Testis (tissue), 2 donors: ENCODE measurements around the gene KRT10.

Experiments used
- CTCF ChIP-seq, 3 experiments: fragments of 450-650 bp in 2 of 3; fragments of 200-600 bp in 1 of 3; sonication (generic) in 1 of 3; IDR thresholded peaks; one replicate each; pipeline ENCODE4 v1.5.1; 2016 to 2019; ENCODE audit warnings: antibody characterized with exemption in 3 of 3, mild to moderate bottlenecking in 2 of 3, moderate library complexity in 1 of 3
- POLR2A ChIP-seq: fragments of 450-650 bp; IDR thresholded peaks from one replicate; pipeline ENCODE4 v1.6.1; 2017; ENCODE audit warnings: antibody characterized with exemption, mild to moderate bottlenecking, moderate library complexity

- TF ChIP-seq POLR2A = no peak
- TF ChIP-seq CTCF (IDR thresholded peaks at IDR 0.05) = no peak
Measured at GRCh38 chr17:40791111-40791510, 31.3 kb downstream of the KRT10 start.
